COLO829 (cell line): ENCODE results near the gene FXR1.

ENCODE experiments used
- DNase-seq: peaks from one replicate; pipeline ENCODE4 v3.0.0; 2012; ENCODE audit warnings: low spot score

Gene FXR1

GRCh38 chr3:181007262-181007661 is 94.8 kb downstream of the FXR1 start:
- DNase-seq, result no peak

- no peak for DNase-seq
These were observed 96.3 kb downstream of the FXR1 start for GRCh38 chr3:181008796-181009195.

GRCh38 chr3:181009225-181009624 is 96.8 kb downstream of the FXR1 start:
- no peak for DNase-seq

- DNase-seq, result peak; percentile 46
These were observed 105.2 kb downstream of the FXR1 start for GRCh38 chr3:181017690-181018089.

- DNase-seq, result no peak
These were observed 112.7 kb downstream of the FXR1 start for GRCh38 chr3:181025204-181025603.

- DNase-seq, result no peak
These were observed 118.5 kb downstream of the FXR1 start for GRCh38 chr3:181030948-181031347.
